Pancreas (tissue), 10 donors: Measurements from ENCODE around the gene ZDHHC24. TPM values are rescaled to one million over a fixed set of nuclear protein-coding genes. Genes with fewer than 3 reads are reported as not detected.

Experiments used
- ATAC-seq, 4 donors: fragments of 200-7000 bp; cut with Tn5 transposase; one replicate each; pipeline versions ENCODE4 v1.8.0 to v1.9.1; 2020; ENCODE audit warnings: mild to moderate bottlenecking in 4 of 4, moderate library complexity in 4 of 4
- DNase-seq, 6 donors: peaks; one replicate each; pipeline ENCODE4 v3.0.0-alpha.2; 2020
- FAIRE-seq: peaks from 2 replicates; lab custom pipeline; 2012; peaks lifted over from hg19 to GRCh38; lab: Jason Lieb, UNC
- H3K27ac ChIP-seq, 4 donors: fragments of 200-600 bp; sonication (generic); 1 replicate in 3 of 4; 2 replicates in 1 of 4; pipeline versions ENCODE4 v1.5.0 to v1.8.0; 2020
- H3K27me3 ChIP-seq, 4 donors: fragments of 200-600 bp; one replicate each; pipeline ENCODE4 v1.8.0; 2021
- H3K36me3 ChIP-seq, 3 donors: fragments of 200-600 bp; sonication (generic) in 1 of 3; one replicate each; pipeline versions ENCODE4 v1.5.0 to v1.8.0; 2020 to 2021
- H3K4me1 ChIP-seq, 3 donors: fragments of 200-600 bp; one replicate each; pipeline ENCODE4 v1.8.0; 2021
- H3K4me3 ChIP-seq, 4 donors: fragments of 200-600 bp; sonication (generic) in 2 of 4; one replicate each; pipeline versions ENCODE4 v1.5.0 to v1.8.0; 2020 to 2021
- H3K9me3 ChIP-seq, 4 donors: fragments of 200-600 bp; one replicate each; pipeline ENCODE4 v1.8.0; 2021
- WGBS, 2 donors: extraction: QIAGEN DNeasy Blood & Tissue Kit; methylation state at CpG; one replicate each; pipeline ENCODE4 v1.1.7; 2013; 5-methylcytosine and 5-hydroxymethylcytosine counted together
- intact Hi-C, 3 donors: fragments of 100-400 bp; cut with DNase I; formaldehyde crosslinking; loops; one replicate each; pipeline versions ENCODE4 v1.11.1 to v1.14.2; 2022
- polyA plus RNA-seq, 2 donors: library from polyadenylated mRNA; stranded (reverse); fragments of 200-250 nt; gene quantifications; one replicate each; pipeline ENCODE4 v1.2.3, GENCODE V29; 2013
- total RNA-seq, 6 donors: library from RNA; stranded (reverse); fragmentation: NEBNext Ultra II Directional in 4 of 6; extraction: Animal tissue kit (Norgen Biotek cat#: 25700) in 4 of 6; gene quantifications; one replicate each; pipeline versions ENCODE4 v1.2.1 to v1.2.4, GENCODE V29; 2021 to 2023
- TF ChIP-seq, protein P1 (sequence below), 4 donors: fragments of 200-600 bp; sonication (generic) in 3 of 4; IDR thresholded peaks; one replicate each; pipeline versions ENCODE4 v1.5.0 to v1.8.0; 2021; ENCODE audit warnings: antibody characterized with exemption in 4 of 4
- donor health status: healthy with polysubstance abuse.
- donor health status: DM: no; HTN: no; CAD: no; lungs with moderate emphysema.
- donor health status: DM: no; HTN: no; CAD: no.
- donor health status: control.
- donor health status: control.
- donor health status: Bipolar disorder and iron deficiency.
- donor health status: DM: yes; HTN: yes; CAD: no.
- donor health status: DM: no; HTN: no; CAD: no.
- donor health status: DM: no; HTN: no; CAD: no.
- donor health status: DM: yes; HTN: yes; CAD: no.

The ZDHHC24 gene
- total and polyA plus RNA-seq, 8 donors = 7.0 to 11.4 (median 7.9) TPM

DNA sequence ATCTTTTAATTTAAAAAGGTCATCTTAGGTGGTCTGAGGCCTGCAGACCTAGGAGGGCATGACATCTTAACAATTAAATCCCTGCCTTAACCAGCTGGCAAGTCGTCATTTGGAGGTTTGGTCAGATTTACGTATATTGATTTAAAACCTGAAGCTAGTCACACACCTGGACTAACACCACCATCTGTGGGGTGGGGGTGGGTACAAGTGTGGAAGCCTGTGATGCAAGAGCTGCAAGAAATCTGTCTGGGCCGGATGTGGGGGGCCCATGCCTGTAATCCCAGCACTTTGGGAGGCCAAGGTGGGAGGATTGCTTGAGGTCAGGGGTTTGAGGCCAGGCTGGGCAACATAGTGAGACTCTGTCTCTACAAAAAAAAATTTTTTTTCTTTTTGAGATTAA, 35.4 kb upstream of the ZDHHC24 start:
- FAIRE-seq = no peak
- no peaks in the 10 kb centered on the region for H3K4me1 ChIP-seq
- no peaks in the 10 kb centered on the region for H3K36me3 ChIP-seq
- H3K27ac ChIP-seq = no peak overlapping the region
- H3K27me3 ChIP-seq = no peaks in the 10 kb centered on the region
- 63 to 73% methylated on average over 3 of the region's 3 CpGs for WGBS, 2 donors
- no peak overlapping the region for H3K4me3 ChIP-seq
- TF ChIP-seq, protein P1, sequence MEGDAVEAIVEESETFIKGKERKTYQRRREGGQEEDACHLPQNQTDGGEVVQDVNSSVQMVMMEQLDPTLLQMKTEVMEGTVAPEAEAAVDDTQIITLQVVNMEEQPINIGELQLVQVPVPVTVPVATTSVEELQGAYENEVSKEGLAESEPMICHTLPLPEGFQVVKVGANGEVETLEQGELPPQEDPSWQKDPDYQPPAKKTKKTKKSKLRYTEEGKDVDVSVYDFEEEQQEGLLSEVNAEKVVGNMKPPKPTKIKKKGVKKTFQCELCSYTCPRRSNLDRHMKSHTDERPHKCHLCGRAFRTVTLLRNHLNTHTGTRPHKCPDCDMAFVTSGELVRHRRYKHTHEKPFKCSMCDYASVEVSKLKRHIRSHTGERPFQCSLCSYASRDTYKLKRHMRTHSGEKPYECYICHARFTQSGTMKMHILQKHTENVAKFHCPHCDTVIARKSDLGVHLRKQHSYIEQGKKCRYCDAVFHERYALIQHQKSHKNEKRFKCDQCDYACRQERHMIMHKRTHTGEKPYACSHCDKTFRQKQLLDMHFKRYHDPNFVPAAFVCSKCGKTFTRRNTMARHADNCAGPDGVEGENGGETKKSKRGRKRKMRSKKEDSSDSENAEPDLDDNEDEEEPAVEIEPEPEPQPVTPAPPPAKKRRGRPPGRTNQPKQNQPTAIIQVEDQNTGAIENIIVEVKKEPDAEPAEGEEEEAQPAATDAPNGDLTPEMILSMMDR (IDR thresholded peaks at IDR 0.05) = no peak
- DNase-seq = no peak
- no peaks in the 10 kb centered on the region for H3K9me3 ChIP-seq
- ATAC-seq = no peak
- intact Hi-C loops = no loop called here

DNA sequence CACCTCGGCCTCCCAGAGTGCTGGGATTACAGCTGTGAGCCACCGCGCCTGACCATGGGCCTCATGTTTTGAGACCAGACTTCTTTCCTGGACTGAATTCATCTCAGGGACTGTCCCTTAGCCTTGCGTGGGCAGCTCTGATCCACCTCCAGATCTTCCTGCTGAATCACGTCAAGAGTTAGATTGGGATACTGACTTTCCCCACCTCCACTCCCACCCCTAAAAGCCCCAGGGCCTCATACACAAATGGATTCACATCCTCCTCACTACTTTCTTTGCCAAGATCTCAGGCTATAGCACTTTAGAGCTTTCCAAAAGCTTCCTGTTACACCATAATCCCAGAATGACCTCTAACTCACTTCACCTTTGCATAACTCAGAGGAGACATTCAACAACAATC, 35.0 kb upstream of the ZDHHC24 start:
- DNase-seq = no peak
- Histone ChIP-seq H3K9me3 (no peaks in the 10 kb centered on the region), H3K27me3 (no peaks in the 10 kb centered on the region), H3K4me1 (no peaks in the 10 kb centered on the region), H3K27ac (no peak overlapping the region), H3K36me3 (no peaks in the 10 kb centered on the region), H3K4me3 (no peak overlapping the region)
- FAIRE-seq = no peak
- ATAC-seq = peak in 1 of 4 donors; percentile 31
- TF ChIP-seq, protein P1 (IDR thresholded peaks at IDR 0.05) = no peak
- intact Hi-C loops = no loop called here
- 85% methylated on average over 5 of the region's 5 CpGs for whole genome bisulfite sequencing, 2 donors

DNA sequence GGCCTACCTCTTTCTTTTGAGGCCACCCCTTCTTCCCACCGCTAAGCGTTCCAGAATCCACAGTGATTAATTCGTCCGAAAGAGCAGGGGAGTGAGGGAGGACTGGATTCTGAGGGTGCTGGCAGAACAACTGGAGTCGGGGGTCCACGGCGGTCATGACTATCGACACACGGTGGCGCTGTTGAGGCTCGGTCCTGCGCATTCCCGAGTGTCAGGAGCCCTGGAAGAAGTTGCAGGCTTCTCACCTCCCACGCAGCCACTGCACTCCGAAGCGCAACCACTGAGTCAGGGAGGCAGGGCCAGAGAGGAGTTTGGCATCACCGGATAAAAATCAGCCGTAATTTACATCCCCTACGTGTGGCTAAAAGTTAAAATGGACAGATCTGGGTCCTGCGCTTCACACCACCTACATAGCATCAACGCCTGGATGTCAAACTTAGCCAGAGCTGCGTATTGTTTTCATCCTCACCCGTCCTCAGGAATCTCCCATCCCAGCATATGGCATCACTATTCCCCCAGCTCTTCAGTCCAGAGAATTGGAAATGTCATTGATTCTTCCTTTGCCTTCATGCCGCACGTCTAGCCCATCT, 33.3 kb upstream of the ZDHHC24 start:
- intact Hi-C loops = loop anchor here in 1 of 3 donors (2.0 kb wide), 1 partner anchor 100 kb away; no protein-coding TSS in a partner anchor
- TF ChIP-seq, protein P1 (IDR thresholded peaks at IDR 0.05) = peak; percentile 54 to 76 (median 72)
- Histone ChIP-seq H3K4me3 (no peak overlapping the region), H3K9me3 (no peaks in the 10 kb centered on the region), H3K27ac (no peak overlapping the region), H3K27me3 (no peaks in the 10 kb centered on the region), H3K4me1 (no peaks in the 10 kb centered on the region), H3K36me3 (no peaks in the 10 kb centered on the region)
- ATAC-seq = peak; percentile 85 to 99 (median 96)
- DNase-seq = peak; percentile 63 to 93 (median 78)
- FAIRE-seq = no peak
- 16 to 18% methylated on average over 25 of the region's 25 CpGs for WGBS, 2 donors

DNA sequence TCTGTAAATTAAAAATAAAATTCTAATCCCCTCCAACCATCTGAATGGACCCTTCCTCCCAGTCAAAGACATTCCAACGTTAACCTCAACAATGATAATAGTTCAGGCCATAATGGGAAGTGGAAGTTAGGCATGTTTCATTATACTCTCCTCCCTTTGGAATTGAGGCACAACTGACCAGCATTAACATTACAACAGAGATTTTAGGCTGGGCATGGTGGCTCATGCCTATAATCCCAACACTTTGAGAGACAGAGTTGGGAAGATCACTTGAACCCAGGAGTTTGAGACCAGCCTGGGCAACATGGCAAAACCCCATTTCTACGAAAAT, 25.0 kb upstream of the ZDHHC24 start:
- intact Hi-C loops = no loop called here
- peaks cover 0 to 4% (median 0%) of the 10 kb centered on the region in 3 donors for H3K4me1 ChIP-seq
- TF ChIP-seq, protein P1 (IDR thresholded peaks at IDR 0.05) = no peak
- ATAC-seq = no peak
- no peak overlapping the region for H3K27ac ChIP-seq
- no peak for FAIRE-seq
- H3K27me3 ChIP-seq = no peaks in the 10 kb centered on the region
- no peaks in the 10 kb centered on the region for H3K9me3 ChIP-seq
- H3K36me3 ChIP-seq = no peaks in the 10 kb centered on the region
- no peak overlapping the region for H3K4me3 ChIP-seq
- no peak for DNase-seq
- 44 to 52% methylated on average over 2 of the region's 2 CpGs for WGBS, 2 donors

DNA sequence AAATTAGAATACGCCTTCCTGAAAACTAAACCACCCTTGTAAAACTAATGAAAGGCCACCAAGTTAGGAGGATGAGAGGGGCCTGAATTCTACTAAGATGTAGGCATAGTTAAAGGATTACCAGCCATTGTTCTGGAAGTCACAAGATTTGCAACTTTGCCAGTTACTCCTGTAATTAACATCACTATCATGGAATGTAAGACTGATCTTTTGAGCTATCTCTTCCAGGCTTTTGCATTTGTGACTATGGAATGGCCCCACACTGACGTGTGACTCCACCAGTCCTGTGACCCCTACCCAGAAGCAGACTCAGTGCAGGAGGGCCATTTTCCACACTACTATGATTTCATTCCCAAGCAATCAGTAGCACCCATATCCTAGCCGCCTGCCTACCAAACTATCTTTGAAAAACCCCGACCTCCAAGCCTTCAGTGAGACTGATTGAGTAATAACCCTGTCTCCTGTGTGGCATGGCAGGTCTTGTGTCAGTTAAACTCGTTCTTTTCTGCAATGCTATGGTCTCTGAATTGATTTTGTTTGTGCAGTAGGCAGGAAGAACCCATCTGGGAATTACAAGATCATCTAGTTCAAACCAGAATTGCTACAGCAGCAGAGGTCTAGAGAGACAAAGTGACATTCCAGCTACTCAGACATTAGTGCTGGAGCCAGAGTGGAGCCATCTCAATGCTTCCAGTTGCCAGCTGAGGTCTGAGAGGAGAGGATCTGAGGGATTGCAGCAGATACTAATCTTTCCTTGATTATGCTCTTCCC, 24.4 kb upstream of the ZDHHC24 start:
- Histone ChIP-seq H3K27me3 (no peaks in the 10 kb centered on the region), H3K27ac (no peak overlapping the region), H3K4me1 (peaks cover 0 to 4% (median 0%) of the 10 kb centered on the region in 3 donors), H3K4me3 (no peak overlapping the region), H3K36me3 (no peaks in the 10 kb centered on the region), H3K9me3 (no peaks in the 10 kb centered on the region)
- WGBS, 2 donors = 47 to 50% methylated on average over 5 of the region's 5 CpGs
- intact Hi-C loops = no loop called here
- TF ChIP-seq, protein P1 (IDR thresholded peaks at IDR 0.05) = no peak
- DNase-seq (no peak), FAIRE-seq (no peak), ATAC-seq (no peak)
